Activated naive CD4-positive, alpha-beta T cell treated with anti-CD3 and anti-CD28 coated beads, Interleukin-2, amount 10 ng/mL, durations not matched to agents 7 days and 5 days (primary cell): ENCODE results near the gene POLR2E.
A peak's percentile ranks its signal among the peaks of the same experiment; 100 is the strongest.

ENCODE experiments used
- CTCF ChIA-PET: fragments of 350-600 bp; sonication (Branson Sonifier 250); formaldehyde crosslinking; loops from one replicate; lab custom pipeline; 2021; ENCODE audit warnings: antibody characterized with exemption; lab: Charles Lee
- DNase-seq: peaks from one replicate; pipeline ENCODE4 v3.0.0-alpha.2; 2020
- H3K27ac Mint-ChIP-seq: one replicate; pipeline ENCODE4 v1.8.0; 2021; ENCODE audit warnings: mild to moderate bottlenecking, moderate library complexity, mixed read lengths
- H3K27me3 Mint-ChIP-seq: one replicate; pipeline ENCODE4 v1.8.0; 2021; ENCODE audit warnings: mild to moderate bottlenecking, mixed read lengths
- H3K36me3 Mint-ChIP-seq: one replicate; pipeline ENCODE4 v1.8.0; 2021; ENCODE audit warnings: mixed read lengths
- H3K4me1 Mint-ChIP-seq: one replicate; pipeline ENCODE4 v1.8.0; 2021; ENCODE audit warnings: mixed read lengths
- H3K4me3 Mint-ChIP-seq: one replicate; pipeline ENCODE4 v1.8.0; 2021; ENCODE audit warnings: mild to moderate bottlenecking, moderate library complexity, mixed read lengths
- H3K9me3 Mint-ChIP-seq: one replicate; pipeline ENCODE4 v1.8.0; 2021; ENCODE audit warnings: mixed read lengths

The POLR2E gene

GRCh38 chr19:1057176-1057855 lies 37.9 kb downstream of the POLR2E start:
- Mint-ChIP-seq H3K4me3 (no peak overlapping the region), H3K27ac (peak overlapping the region; percentile 80), H3K36me3 (peaks cover 30% of the 10 kb centered on the region), H3K4me1 (peaks cover 31% of the 10 kb centered on the region), H3K9me3 (peaks cover 3% of the 10 kb centered on the region), H3K27me3 (no peaks in the 10 kb centered on the region)
- CTCF ChIA-PET = interaction anchor here (0.7 to 1.6 kb wide), 4 partner anchors 8 to 20 kb away, joined by 3 to 4 read pairs (median 3); no protein-coding TSS in a partner anchor
- peak; percentile 61 for DNase-seq

DNA sequence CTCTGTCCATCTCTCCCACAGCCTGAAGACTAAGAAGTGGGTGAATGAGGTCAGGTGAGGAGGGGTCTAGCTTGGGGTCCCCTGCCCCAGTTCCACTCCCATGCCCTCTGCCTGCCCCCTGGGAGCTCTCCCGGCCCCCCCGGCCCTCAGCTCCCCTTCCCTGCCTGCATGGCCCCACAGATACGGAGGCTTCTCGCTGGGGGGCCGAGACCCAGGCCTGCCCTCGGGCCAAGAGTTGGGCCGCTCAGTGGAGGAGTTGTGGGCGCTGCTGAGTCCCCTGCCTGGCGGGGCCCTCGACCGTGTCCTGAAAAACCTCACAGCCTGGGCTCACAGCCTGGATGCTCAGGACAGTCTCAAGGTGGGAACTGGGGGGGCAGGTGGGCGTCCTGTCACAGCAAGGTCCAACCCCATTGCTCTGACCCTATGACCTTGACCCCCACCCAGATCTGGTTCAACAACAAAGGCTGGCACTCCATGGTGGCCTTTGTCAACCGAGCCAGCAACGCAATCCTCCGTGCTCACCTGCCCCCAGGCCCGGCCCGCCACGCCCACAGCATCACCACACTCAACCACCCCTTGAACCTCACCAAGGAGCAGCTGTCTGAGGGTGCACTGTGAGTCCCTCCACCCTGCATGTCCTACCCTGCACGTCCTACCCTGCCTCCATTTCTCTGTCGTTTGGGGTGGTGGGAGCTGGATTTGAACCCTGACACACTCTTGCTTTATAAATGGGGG lies 39.1 kb downstream of the POLR2E start:
- H3K9me3 Mint-ChIP-seq = peaks cover 3% of the 10 kb centered on the region
- H3K4me3 Mint-ChIP-seq = no peak overlapping the region
- H3K4me1 Mint-ChIP-seq = peaks cover 36% of the 10 kb centered on the region
- CTCF ChIA-PET = interaction anchor here (1.6 kb wide), 1 partner anchor 9 kb away, joined by 4 read pairs; no protein-coding TSS in a partner anchor
- H3K27ac Mint-ChIP-seq = no peak overlapping the region
- no peaks in the 10 kb centered on the region for H3K27me3 Mint-ChIP-seq
- DNase-seq = no peak
- peaks cover 33% of the 10 kb centered on the region for H3K36me3 Mint-ChIP-seq

DNA sequence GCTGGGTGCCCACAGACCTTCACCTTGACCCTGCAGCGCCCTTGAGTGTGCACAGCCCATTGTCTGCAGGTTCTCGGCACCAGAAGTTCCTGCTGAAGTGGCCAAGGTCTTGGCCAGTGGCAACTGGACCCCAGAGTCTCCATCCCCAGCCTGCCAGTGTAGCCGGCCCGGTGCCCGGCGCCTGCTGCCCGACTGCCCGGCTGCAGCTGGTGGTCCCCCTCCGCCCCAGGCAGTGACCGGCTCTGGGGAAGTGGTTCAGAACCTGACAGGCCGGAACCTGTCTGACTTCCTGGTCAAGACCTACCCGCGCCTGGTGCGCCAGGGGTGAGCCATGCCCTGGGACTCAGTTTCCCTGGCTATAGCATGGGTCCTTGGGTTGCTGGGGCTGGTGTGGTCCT lies 40.1 kb downstream of the POLR2E start:
- H3K36me3 Mint-ChIP-seq = peaks cover 33% of the 10 kb centered on the region
- H3K4me1 Mint-ChIP-seq = peaks cover 36% of the 10 kb centered on the region
- peaks cover 3% of the 10 kb centered on the region for H3K9me3 Mint-ChIP-seq
- CTCF ChIA-PET = no interaction called here
- H3K27ac Mint-ChIP-seq = no peak overlapping the region
- H3K4me3 Mint-ChIP-seq = no peak overlapping the region
- no peak for DNase-seq
- no peaks in the 10 kb centered on the region for H3K27me3 Mint-ChIP-seq

- H3K4me1 Mint-ChIP-seq = peaks cover 36% of the 10 kb centered on the region
- H3K27me3 Mint-ChIP-seq = no peaks in the 10 kb centered on the region
- peaks cover 3% of the 10 kb centered on the region for H3K9me3 Mint-ChIP-seq
- H3K27ac Mint-ChIP-seq = no peak overlapping the region
- DNase-seq = no peak
- peaks cover 33% of the 10 kb centered on the region for H3K36me3 Mint-ChIP-seq
- no peak overlapping the region for H3K4me3 Mint-ChIP-seq
- CTCF ChIA-PET = interaction anchor here (1.4 kb wide), 1 partner anchor 140 kb away, joined by 3 read pairs; no protein-coding TSS in a partner anchor
Observed at GRCh38 chr19:1054102-1055027, 40.8 kb downstream of the POLR2E start.

DNA sequence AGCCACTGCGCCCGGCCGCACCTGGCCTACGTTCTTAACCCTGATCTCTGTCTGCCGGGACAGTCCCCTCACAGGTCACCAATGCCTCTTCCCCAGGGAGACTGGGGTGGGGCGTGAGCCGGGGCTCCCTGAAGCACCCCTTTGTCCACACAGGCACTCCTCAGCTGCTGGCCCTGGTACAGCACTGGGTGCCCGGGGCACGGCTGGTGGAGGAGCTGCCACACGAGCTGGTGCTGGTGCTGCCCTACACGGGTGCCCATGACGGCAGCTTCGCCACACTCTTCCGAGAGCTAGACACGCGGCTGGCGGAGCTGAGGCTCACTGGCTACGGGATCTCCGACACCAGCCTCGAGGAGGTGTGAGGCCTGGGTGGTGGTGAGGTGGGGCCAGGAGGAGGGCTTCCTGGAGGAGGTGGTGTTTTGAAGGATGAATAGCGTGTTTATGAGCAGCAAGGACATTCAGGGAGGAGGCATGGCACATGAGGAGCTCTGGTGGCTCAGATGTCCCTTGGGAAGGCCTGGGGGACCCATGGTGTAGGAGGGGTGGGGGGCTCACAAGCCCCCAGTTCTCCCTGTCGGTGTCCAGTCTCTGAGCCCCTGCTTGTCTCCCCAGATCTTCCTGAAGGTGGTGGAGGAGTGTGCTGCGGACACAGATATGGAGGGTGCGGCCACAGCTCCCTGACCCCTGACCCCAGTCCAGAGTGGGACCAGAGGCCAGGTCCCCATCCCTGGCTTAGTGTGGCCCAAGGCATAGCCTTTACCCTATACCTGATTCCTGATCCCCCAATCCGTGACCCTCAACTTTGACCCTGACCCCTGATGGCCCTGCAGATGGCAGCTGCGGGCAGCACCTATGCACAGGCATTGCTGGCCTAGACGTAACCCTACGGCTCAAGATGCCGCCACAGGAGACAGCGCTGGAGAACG lies 41.7 kb downstream of the POLR2E start:
- no peak for DNase-seq
- Mint-ChIP-seq H3K4me3 (no peak overlapping the region), H3K4me1 (peaks cover 35% of the 10 kb centered on the region), H3K27ac (peak overlapping the region; percentile 28), H3K36me3 (peaks cover 34% of the 10 kb centered on the region), H3K9me3 (peaks cover 3% of the 10 kb centered on the region), H3K27me3 (no peaks in the 10 kb centered on the region)
- CTCF ChIA-PET = interaction anchor here (0.6 to 1.4 kb wide), 2 partner anchors 11 to 141 kb away, joined by 3 read pairs; no protein-coding TSS in a partner anchor

- peaks cover 25% of the 10 kb centered on the region for H3K4me1 Mint-ChIP-seq
- no peak overlapping the region for H3K4me3 Mint-ChIP-seq
- no peaks in the 10 kb centered on the region for H3K27me3 Mint-ChIP-seq
- no peak overlapping the region for H3K27ac Mint-ChIP-seq
- H3K9me3 Mint-ChIP-seq = peaks cover 3% of the 10 kb centered on the region
- H3K36me3 Mint-ChIP-seq = peaks cover 28% of the 10 kb centered on the region
- CTCF ChIA-PET = no interaction called here
- peak; percentile 24 for DNase-seq
Observed at GRCh38 chr19:1052349-1052975, 42.7 kb downstream of the POLR2E start.

GRCh38 chr19:1051791-1052190 lies 43.4 kb downstream of the POLR2E start:
- H3K36me3 Mint-ChIP-seq = peaks cover 22% of the 10 kb centered on the region
- DNase-seq = no peak
- CTCF ChIA-PET = no interaction called here

DNA sequence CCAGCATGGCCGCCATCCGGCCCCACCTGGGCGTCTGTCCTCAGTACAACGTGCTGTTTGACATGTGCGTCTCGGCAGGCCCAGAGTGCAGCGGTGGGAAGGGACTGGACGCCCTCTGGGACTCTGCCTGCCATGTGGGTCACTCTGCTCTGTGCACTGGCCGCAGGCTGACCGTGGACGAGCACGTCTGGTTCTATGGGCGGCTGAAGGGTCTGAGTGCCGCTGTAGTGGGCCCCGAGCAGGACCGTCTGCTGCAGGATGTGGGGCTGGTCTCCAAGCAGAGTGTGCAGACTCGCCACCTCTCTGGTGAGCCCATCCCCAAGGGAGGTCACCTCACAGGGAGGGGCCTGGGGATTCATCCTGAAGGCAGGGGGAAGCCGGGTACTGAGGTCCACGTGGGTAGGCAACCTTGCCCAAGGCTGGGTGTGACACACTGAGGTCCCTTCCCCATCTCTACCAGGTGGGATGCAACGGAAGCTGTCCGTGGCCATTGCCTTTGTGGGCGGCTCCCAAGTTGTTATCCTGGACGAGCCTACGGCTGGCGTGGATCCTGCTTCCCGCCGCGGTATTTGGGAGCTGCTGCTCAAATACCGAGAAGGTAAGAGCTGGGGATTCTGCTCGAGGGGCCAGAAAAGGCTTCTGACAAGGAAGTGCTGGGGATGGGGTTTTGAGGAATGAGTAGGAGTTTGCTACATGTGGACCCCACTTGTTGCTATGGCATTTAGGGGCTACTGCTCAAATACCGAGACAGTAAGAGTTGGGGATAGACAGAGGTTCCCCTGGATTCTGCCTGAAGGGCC lies 44.0 kb downstream of the POLR2E start:
- Mint-ChIP-seq H3K9me3 (no peaks in the 10 kb centered on the region), H3K4me3 (no peak overlapping the region), H3K36me3 (peaks cover 17% of the 10 kb centered on the region), H3K27me3 (no peaks in the 10 kb centered on the region), H3K4me1 (peaks cover 17% of the 10 kb centered on the region), H3K27ac (no peak overlapping the region)
- CTCF ChIA-PET = no interaction called here
- DNase-seq = no peak

More at GRCh38 chr19:1051791-1052190, 43.4 kb downstream of the POLR2E start:
- Mint-ChIP-seq H3K4me1 (peaks cover 21% of the 10 kb centered on the region), H3K27ac (no peak overlapping the region), H3K27me3 (no peaks in the 10 kb centered on the region), H3K9me3 (no peaks in the 10 kb centered on the region), H3K4me3 (no peak overlapping the region)

GRCh38 chr19:1049800-1050199 lies 45.4 kb downstream of the POLR2E start:
- Mint-ChIP-seq H3K27me3 (no peaks in the 10 kb centered on the region), H3K4me1 (peaks cover 20% of the 10 kb centered on the region), H3K36me3 (peaks cover 27% of the 10 kb centered on the region), H3K4me3 (no peak overlapping the region), H3K9me3 (peaks cover 2% of the 10 kb centered on the region), H3K27ac (no peak overlapping the region)
- DNase-seq = no peak
- CTCF ChIA-PET = interaction anchor here (0.9 kb wide), 1 partner anchor 11 kb away, joined by 3 read pairs; no protein-coding TSS in a partner anchor

DNA sequence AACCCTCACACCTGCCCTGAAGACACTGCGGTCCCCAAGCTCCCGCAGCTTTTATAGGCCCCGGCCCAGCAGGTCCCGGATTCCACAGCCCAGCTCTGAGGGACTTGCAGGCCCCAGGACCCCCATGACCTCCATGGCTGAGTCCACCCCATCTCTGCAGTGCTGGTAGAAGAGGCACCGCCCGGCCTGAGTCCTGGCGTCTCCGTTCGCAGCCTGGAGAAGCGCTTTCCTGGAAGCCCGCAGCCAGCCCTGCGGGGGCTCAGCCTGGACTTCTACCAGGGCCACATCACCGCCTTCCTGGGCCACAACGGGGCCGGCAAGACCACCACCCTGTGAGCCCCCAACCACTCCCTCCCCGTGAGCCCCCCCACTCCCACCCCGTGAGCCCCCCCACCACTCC lies 46.1 kb downstream of the POLR2E start:
- Mint-ChIP-seq H3K27me3 (no peaks in the 10 kb centered on the region), H3K9me3 (peaks cover 2% of the 10 kb centered on the region), H3K4me1 (peaks cover 20% of the 10 kb centered on the region), H3K36me3 (peaks cover 33% of the 10 kb centered on the region), H3K27ac (no peak overlapping the region), H3K4me3 (no peak overlapping the region)
- CTCF ChIA-PET = interaction anchor here (0.6 to 1.1 kb wide), 2 partner anchors 17 to 295 kb away, joined by 3 read pairs; no protein-coding TSS in a partner anchor
- DNase-seq = no peak

GRCh38 chr19:1047696-1048147 lies 47.5 kb downstream of the POLR2E start:
- peak; percentile 28 for DNase-seq
- Mint-ChIP-seq H3K27me3 (no peaks in the 10 kb centered on the region), H3K9me3 (peaks cover 2% of the 10 kb centered on the region), H3K27ac (no peak overlapping the region), H3K4me3 (no peak overlapping the region), H3K4me1 (peaks cover 16% of the 10 kb centered on the region), H3K36me3 (peaks cover 26% of the 10 kb centered on the region)
- CTCF ChIA-PET = interaction anchor here (1.0 kb wide), 1 partner anchor 13 kb away, joined by 3 read pairs; no protein-coding TSS in a partner anchor
